Muscle of back (tissue), 11 donors: Measurements from ENCODE around the gene CABLES1. TPM values are rescaled to one million over a fixed set of nuclear protein-coding genes. Genes with fewer than 3 reads are reported as not detected.

ENCODE experiments used
- DNase-seq, 3 donors: peaks; one replicate each; pipeline versions ENCODE4 v3.0.0 to v3.0.0-alpha.2; 2013
- polyA plus RNA-seq, 10 donors: library from polyadenylated mRNA; unstranded; fragments of 120-200 nt; gene quantifications; one replicate each; pipeline ENCODE4 v1.2.1, GENCODE V29; 2013; ENCODE audit not compliant: insufficient read length in 10 of 10

CABLES1 gene
- polyA plus RNA-seq, 10 donors, result 6.0 to 8.9 (median 7.1) TPM

DNA sequence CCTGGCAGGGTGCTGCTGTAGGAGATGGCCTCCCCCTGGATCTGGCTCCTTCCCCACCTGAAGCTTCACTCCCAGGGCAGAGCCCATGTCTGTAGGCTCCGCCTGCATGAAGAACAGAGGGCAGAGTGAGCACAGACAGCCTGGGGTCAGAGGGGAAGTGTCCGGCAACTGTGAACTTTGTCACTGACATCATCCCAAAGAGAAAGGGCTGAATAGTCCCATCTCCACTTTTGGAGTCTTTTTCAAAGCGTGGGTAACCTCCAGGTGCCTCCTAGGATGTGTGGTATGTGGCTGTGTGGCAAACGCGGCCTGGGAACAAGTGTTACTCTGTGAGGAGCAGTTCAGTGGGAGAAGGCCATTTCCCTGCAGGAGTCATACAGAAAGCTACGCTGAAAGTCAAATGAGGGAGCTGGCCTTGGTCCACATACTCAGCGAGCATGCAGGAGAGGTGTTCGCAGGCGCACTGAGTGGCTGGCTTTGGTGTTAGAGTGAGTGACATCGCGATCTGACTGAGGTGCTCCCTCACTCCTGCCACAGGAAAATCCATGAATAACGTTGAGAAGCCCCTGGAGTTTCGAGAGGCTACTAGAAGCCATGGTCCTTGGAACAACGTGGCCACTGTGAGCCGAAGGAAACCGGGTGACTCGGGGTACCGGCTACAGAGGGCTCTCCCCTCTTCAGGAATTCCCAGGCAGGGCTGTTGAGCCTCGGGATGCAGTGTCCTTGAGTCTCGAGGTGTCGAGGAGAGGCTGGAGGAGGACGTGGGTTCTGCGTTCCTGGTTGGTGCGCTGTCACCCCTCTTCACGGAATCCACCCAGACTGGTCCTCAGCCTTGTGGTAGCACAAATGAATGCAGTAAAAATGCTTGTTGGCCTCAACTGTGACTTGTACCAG lies 54.7 kb downstream of the CABLES1 start:
- no peak for DNase-seq

DNA sequence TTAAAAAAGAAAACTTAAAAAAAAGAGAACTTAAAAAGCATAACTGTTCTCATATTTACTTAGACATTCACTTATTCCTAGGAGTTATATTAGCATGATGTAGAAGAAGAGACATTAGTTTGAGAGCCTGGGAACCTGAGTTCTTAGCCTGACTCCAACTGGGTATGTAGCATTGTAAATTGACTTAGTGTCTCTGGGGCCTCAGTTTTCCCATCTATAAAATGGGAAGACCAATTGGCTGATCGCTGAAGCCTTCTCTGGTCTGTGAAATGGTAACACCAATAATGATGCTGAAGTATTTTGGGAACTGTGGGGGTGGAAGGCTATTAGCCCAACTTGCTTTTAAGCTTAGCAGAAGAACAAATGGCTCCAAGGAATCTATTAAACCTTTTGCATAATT lies 55.9 kb downstream of the CABLES1 start:
- no peak for DNase-seq

DNA sequence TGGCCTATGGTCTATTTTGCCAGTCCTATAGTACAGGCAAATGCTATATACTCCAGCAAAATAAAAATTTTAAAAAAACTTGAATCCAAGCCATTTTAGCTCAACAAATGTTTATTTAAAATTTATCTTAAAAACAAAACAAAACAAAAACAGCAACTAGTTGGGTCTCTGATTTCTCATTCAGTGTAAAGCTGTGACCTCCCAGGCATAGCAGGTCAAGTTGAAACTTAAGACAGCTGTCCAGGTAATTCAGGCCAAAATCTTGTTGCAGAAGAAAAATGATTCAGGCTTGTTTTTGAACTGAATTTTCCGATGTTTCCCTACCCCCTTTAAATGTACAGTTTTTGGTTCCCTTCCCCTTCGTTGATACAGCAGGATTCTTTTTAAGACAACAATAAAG lies 58.5 kb downstream of the CABLES1 start:
- DNase-seq, result peak in 1 of 3 donors; percentile 26

DNA sequence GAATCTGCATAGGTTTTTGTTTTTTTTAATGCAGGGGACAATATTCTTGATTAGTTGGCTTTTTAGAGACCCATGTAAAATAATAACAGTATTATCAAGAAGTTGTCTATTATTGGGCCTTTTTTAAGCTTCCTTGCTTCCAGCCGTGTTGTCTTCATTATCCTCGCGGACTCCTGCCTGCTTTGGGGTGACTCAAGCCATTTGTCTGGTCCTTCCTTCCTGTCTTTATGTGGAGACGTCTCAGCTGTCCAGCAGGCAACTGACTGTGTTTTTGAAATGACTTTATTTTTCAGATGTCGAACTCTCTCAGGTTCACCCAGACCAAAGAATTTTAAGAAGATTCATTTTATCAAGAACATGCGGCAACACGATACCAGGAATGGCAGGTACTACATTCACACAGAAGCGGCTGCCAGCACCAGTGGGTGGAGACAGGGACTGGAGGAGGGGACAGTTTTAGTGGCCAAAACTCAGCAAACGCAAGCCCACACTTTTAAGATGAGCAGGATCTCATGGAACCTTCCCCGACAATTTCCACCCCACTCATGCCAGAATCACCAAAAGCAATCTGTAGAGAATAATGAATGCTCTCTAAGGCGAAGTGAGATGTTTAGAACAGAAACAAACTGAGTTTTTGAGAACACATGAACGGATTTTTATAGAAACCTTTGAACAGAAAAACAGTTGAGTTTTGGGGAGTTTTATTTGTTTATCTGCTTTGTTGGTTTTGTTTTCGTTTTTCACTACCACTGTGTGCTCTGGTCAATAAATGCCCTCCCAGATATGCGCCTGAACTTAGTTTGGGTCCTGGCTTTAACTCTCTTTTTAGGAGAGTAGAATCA lies 59.1 kb downstream of the CABLES1 start:
- DNase-seq, result peak in 2 of 3 donors; percentile 16 to 39

DNA sequence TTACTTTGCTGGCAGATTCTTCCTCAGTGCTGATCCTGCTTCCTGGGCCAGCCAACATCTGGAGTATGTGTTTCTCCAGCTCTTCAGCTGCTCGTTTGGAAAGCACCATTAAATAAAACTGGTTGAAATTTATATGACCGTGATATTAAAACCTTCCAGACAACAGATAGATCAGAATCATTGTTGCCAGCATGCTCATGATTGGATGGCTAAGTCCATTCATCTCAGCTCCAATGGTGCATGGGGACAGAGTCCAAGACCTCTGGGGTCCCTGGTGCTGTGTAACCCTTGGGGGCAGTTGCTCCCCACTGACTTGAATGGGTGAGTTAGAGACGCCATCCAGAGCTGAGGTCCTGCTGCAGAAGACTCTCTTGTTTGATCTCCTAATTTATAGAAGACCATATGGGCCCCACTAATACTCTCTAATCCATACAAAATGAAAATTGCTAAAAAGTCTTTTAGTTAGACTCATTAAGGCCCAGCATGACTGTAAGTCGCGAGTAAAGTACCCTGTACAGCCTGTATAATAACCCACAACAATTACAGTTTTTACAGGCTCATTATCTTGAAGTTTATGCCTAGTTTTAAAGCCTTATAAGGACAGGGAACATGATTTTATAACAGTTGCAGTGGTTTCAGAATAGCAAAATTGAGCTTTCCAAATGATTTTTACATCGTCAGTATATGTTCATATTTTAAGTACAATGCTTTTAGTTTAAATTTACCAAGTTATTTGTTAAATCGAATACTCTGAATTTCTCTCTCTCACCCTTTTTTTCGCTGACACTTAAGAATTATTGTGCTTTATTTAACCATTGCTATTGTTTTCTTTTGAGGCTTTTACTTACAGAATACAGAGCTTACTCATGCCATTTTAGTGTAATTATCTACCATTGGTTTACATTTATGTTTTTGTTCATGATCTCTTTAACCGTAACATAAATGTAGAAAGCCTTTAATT lies 60.0 kb downstream of the CABLES1 start:
- DNase-seq, result peak; percentile 39 to 79 (median 47)

DNA sequence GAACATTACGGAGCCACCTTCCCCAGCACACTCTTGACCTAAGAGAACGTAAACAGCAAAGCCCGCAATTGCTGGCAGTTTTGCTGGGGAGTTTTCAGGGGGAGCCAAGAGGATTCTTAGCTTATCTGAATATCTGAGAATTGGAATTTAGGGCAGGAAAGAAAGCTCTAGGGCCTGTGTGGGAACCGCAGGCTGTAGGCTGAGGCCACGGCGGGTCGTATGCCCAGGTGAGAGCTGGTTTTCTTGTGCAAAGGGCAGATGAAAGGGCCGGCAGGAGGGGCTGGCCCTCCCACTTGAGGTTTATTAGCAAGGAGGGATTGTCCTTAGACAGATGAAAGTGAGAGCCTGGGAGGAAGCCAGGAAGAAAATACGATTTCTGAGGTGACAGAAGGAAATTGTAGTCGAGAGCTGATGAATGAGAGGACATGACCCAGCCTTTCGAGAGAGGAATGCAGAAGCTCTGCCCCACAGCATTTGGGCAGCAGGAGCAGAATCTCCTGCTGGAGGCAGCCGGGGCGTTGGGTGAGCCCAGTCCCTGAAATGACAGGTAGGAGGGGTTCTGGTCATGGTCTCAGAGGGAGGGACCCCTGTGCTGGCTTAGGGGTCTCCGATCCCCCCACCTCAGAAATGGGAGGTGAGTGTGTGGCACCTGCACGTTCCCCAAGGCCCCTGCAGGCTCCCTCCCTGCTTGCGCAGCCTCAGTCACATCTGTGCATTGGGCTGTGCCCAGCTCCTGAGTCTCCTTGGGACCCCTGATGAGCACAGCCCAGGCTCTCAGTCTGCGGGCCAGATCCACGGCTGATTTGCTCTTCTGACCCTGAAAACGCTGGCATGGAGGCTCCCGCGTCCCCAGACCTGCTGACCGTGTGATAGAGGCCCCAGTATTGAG lies 61.1 kb downstream of the CABLES1 start:
- DNase-seq, result no peak

DNA sequence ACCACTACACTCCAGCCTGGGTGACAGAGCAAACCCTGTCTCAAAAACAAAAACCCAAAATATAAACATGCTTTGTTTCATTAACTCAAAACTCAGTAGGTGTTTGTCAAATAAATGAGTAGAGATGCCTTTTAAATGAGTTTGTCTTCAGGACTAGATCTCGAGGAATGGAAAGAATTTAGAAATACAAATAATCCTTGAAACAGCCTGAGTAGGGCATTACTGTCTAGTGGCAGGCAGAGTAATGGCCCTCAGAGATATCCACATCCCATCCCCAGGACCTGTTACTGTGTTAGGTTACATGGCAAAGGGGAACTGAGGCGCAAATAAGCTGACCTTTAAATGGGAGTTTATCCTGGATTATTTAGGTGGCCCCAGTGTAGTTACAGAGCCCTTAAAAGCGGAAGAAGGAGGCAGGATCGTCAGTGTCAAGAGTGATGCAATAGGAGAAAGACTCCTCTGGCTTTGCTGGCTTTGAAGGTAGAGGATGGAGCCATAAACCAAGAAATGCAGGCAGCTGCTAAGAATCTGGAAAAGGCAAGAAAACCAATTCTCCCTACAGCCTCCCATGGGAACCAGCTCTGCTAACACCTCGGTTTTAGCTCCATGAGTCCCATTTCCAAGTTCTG lies 63.0 kb downstream of the CABLES1 start:
- DNase-seq, result no peak

DNA sequence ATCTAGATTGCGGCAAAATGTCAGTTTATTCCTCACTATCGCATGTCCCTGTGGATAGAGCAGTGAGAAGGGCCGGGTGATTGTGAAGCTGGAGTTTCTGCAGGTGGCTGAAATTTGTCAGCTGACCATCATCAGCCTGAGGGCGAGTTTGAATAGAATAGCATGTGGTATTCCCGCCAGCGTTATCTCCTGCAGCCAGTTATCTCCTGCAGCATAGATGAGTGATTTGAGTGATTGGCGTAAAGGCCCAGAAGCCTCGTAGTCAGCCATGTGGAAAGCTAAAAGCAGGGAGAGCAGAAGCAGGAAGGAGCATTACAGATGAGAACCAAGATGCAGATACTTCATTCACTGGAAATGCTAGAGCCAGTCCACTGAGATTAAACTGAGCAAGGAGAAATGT lies 65.5 kb downstream of the CABLES1 start:
- DNase-seq, result no peak

DNA sequence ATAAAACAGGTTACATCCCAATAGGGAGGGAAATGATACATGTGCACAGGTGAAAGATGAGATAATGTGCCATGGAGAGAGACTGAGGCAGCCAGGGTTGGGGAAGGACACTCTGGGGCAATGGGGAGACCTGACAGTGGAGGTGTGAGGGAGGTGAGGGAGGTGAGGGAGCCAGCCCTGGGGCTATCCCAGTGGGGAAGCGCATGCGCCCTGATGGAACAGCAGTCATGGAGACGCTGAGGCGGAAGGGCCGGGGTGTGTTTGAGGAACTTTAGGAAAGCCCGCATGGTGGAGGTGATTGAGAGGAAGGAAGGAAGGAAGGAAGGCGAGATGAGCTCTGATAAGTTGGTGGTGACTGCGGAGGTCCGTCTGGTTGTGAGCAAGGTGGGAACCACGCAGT lies 66.5 kb downstream of the CABLES1 start:
- no peak for DNase-seq

DNA sequence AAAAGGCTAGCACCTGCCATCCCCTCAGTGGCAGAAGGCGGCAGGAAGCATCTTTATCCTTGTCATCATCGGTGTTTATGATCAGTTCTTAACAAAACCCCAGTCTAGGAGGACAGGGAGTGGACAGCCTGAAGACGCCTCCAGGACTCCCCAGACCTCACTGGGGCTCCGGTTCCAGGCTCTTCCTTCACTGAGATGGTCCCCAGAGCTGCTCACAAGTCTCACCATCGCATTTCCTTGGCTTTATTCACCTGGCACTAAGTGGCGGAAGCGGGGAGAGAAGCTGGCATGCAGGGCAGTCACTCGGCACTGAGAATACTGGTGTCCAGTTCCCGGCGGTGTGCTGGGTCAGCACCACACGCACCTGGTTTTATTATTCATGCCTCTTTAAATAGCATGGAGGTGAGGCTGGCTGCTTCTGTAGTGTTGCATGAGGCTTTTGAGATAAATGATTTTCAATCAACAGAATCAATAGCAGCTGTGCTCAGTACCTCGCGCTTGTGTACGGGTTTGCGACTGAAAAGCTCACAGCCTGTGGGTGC lies 68.7 kb downstream of the CABLES1 start:
- no peak for DNase-seq

DNA sequence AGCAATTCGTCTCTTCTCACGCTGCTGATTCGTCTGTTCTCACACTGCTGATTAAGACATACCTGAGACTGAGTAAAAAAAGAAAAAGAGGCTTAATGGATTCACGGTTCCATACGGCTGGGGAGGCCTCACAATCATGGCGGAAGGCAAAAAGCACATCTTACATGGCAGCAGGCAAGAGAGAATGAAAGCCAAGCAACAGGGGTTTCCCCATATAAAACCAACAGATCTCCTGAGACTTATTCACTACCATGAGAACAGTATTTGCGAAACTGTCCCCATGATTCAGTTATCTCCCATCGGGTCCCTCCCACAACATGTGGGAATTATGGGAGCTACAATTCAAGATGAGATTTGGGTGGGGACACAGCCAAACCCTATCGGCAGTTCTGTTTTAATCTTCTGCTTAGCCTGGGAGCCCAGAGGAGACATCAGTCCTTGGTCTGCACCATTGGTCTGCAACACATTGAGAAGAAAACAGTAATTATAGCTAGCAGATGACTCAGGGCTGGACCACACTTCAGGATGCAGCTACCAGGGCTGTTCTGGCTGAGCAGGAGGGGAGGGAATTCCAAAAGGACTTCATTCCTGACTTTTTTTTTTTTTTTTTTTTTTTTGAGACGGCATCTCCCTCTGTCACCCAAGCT lies 69.4 kb downstream of the CABLES1 start:
- DNase-seq, result no peak

DNA sequence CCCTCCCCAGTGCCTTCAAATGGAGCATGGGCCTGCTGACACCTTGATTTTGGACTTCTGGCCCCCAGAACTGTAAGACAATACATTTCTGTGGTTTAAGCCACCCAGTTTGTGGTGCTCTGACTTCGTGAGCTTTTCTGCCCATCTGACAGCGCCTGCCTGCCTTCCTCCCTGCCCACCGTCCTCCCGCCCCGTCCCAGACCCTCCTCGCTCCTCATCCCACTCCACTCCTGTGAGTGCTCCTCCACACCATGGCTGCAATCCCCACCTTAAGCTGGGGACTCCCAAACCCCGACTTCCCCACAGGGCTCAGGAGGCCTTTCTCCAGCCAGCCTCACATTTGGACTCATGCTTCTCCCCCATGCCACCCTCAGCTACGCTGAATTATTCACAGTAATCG lies 70.7 kb downstream of the CABLES1 start:
- no peak for DNase-seq

DNA sequence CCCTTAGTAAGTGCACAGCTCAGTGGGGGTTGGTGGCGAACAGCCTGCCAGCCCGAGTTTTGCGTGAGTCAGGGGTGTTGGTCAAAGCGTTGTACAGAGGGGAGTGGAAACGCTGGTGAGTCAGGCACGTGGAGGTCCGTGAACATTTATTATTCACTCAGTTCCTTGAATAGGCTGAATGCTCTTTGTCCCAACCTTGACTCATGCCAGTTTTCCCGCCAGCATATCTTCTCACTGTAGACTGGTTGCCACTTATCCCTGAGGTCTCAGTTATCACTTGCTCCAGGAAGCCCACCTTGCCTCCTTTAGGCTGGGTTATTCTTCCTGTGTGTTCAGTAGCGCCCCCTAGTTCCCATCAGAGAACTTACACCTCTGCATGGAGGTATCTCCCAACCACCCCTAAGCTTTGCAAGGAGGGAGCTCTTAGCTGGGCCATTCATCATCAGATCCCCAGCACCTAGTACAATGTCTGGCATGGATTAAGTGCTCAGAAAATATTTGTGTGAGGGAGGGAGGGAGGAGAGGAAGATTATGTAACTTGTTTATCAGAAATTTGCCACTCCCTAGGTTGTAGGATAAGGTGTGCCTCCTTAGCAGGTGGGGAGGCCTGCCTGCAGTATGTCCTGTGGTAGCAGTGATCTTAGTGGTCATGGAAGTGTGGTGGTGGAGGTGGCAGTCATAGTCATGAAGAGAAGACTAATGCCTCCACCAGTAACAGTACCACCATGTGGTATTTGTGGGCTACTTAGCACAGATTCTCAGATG lies 72.1 kb downstream of the CABLES1 start:
- no peak for DNase-seq

DNA sequence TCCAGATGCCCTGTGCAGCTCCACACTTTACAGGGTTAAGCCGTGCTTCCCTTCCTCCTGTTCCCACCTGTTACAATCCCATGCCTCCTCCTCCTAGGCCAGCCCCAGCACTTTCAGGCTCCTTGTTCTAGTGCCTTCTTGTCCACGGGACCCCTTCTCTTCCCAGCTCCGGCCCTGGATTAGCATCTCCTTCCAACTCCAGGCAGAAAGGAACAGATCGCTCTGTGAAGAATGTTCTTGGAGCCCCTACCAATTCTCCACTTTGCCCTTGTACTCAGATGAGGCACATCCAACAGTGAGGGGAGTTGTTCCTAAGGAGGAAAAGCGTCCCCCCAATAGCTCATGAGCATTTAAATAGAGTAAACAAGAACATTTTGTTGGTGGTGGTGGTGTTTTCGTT lies 72.7 kb downstream of the CABLES1 start:
- DNase-seq, result no peak

DNA sequence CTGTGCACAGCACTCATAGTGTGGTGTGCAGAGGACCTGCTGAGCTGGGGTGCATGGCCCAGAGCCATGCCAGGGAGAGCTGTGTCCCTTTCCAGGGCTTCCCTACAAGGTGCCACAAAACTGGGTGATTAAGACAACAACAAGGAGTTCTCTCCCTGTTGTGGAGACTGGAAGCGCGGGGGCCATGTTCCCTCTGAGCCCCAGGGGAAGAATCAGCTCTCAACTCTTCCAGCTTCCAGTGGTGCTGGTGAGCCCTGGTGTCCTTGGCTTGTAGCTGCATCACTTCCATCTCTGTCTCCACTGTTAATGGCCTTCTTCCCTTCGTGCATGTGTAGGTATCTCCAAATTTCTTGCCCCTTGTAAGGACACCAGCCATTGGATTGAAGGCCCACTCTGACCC lies 73.3 kb downstream of the CABLES1 start:
- no peak for DNase-seq

DNA sequence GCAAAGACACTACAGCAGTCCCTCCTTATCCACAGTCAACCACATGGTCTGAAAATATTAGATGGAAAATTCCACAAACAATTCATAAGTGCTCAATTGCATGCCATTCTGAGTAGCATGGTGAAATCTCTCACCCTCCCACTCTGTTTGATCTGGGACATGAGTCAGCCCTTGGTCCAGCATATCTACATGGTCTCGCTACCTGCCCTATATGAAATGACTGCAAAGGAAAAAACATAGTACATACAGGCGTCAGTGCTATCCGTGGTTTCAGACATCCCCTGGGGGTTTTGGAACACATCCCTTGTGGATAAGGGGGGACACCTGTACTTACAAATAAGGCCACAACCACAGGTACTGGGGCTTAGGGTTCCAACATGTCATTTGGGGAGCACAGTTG lies 73.7 kb downstream of the CABLES1 start:
- DNase-seq, result no peak

DNA sequence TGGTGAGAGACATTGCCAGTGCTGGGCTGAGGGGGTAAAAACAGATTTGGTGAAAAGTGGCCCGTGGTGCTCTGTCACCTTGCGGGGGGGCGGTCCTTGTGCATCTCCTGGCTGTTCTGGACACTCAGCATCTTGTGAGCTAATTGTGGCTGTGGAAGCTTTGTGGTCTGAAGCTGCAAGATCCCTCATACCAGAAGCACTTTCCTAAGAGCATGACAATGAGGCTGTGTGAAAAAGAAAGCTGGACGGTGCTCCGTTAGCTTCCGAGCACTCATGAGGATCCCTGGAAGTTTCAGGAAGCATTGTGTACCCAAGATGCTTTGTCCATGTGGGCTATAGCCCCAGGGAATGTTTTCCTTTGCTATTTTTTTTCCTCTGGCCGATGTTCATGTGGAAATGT lies 74.5 kb downstream of the CABLES1 start:
- DNase-seq, result no peak

DNA sequence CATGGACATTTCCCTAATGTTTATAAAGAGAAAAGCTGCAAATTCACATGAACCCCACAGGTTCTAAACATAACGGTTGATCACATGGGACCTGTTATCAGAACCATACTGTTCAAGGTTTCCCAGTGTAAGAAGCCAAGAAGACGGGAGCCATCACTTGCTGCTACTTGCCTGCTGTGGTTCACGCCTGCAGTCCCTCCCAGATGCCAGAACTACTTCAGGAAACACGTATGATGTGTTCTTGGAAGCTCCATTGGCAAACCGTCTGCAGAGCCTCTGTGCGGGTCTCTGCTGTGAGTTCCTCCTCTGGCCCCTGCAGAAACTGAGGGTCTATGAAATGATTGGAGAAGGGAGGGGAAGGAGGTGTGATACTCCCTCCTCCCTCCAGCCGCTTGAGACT lies 75.2 kb downstream of the CABLES1 start:
- DNase-seq, result no peak

DNA sequence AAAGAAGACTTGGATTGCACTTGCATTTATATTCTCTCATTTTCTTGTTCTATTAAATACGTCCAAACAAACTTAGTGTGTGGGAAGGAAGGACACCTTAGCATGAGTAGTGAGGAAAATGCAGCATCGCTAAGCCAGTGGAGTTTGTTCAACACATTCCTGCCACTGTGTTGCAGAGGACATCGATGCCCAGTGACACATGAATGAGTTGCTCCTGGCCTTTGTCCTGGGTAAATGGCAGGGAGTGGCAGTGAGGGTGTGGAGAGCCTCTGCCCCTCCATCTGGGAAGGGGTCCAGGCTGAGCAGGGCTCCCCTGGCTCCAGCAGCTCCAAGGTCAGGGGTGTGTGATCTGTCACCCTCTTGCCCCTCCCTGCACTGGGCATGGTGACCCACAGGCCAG lies 75.9 kb downstream of the CABLES1 start:
- DNase-seq, result no peak
